Breast epithelium (tissue), 4 donors: ENCODE measurements around the gene BRD3. TPM values are rescaled to one million over a fixed set of nuclear protein-coding genes. Genes with fewer than 3 reads are reported as not detected.

Source experiments
- DNase-seq, 2 donors: peaks; one replicate each; pipeline ENCODE4 v3.0.0-alpha.2; 2019; ENCODE audit warnings: low spot score in 2 of 2
- H3K27ac ChIP-seq, 2 donors: fragments of 200-600 bp; sonication (generic) in 1 of 2; one replicate each; pipeline ENCODE4 v1.5.1; 2016 to 2019; ENCODE audit warnings: mild to moderate bottlenecking in 1 of 2
- H3K27me3 ChIP-seq, 2 donors: fragments of 200-600 bp; sonication (generic) in 1 of 2; one replicate each; pipeline versions ENCODE4 v1.5.1 to v1.6.0; 2017 to 2019; ENCODE audit warnings: control low read depth in 1 of 2, mild to moderate bottlenecking in 1 of 2
- H3K36me3 ChIP-seq: fragments of 200-600 bp; one replicate; pipeline ENCODE4 v1.5.1; 2019
- H3K4me1 ChIP-seq, 2 donors: fragments of 200-600 bp; sonication (generic); one replicate each; pipeline ENCODE4 v1.5.1; 2016 to 2019; ENCODE audit warnings: control low read depth in 1 of 2
- H3K4me3 ChIP-seq, 3 donors: fragments of 200-600 bp; sonication (generic); 1 replicate in 2 of 3; 2 replicates in 1 of 3; pipeline ENCODE4 v1.5.1; 2016 to 2019; ENCODE audit warnings: mild to moderate bottlenecking in 3 of 3, moderate library complexity in 2 of 3
- H3K9me3 ChIP-seq, 2 donors: fragments of 200-600 bp; sonication (generic) in 1 of 2; one replicate each; pipeline ENCODE4 v1.5.1; 2016 to 2019; ENCODE audit warnings: control low read depth in 1 of 2
- CTCF ChIP-seq, 3 donors: fragments of 450-650 bp; IDR thresholded peaks; one replicate each; pipeline ENCODE4 v1.5.1; 2016 to 2017; ENCODE audit warnings: antibody characterized with exemption in 3 of 3, mild to moderate bottlenecking in 3 of 3, moderate library complexity in 3 of 3
- POLR2A ChIP-seq: fragments of 450-650 bp; IDR thresholded peaks from one replicate; pipeline ENCODE4 v1.6.1; 2016; ENCODE audit warnings: antibody characterized with exemption, mild to moderate bottlenecking, moderate library complexity
- POLR2AphosphoS5 ChIP-seq, 3 donors: sonication (generic); formaldehyde crosslinking; IDR thresholded peaks; one replicate each; pipeline ENCODE4 v1.6.1; 2017; ENCODE audit warnings: antibody characterized with exemption in 3 of 3
- intact Hi-C: fragments of 100-400 bp; cut with DNase I; formaldehyde crosslinking; loops from one replicate; pipeline ENCODE4 v1.15.1; 2023; ENCODE audit warnings: low total_unique reads
- total RNA-seq, 3 donors: library from RNA; depleted of rRNA; stranded (reverse); fragments of >200 nt; gene quantifications; one replicate each; pipeline ENCODE4 v1.1.0, GENCODE V29; 2016

The BRD3 gene
- total RNA-seq, 3 donors from 2014 or later: 21.6 to 26.2 (median 24.6) TPM

GRCh38 chr9:134065612-134066419 lies 2.0 kb downstream of the BRD3 start:
- intact Hi-C loops: loop anchor here (2.0 kb wide), 1 partner anchor 63 kb away; no protein-coding TSS in a partner anchor
- H3K9me3 ChIP-seq: no peaks in the 10 kb centered on the region
- peak overlapping the region; percentile 77 to 99 (median 86) for H3K4me3 ChIP-seq
- DNase-seq: peak in 1 of 2 donors; percentile 52
- peaks cover 14 to 27% of the 10 kb centered on the region in 2 donors for H3K4me1 ChIP-seq
- peak overlapping the region; percentile 63 to 68 for H3K27ac ChIP-seq
- TF ChIP-seq CTCF (IDR thresholded peaks at IDR 0.05) (no peak), POLR2A (no peak), POLR2AphosphoS5 (IDR thresholded peaks at IDR 0.05) (no peak)
- no peaks in the 10 kb centered on the region for H3K27me3 ChIP-seq
- no peaks in the 10 kb centered on the region for H3K36me3 ChIP-seq

- DNase-seq: peak in 1 of 2 donors; percentile 49
- intact Hi-C loops: no loop called here
Observed at GRCh38 chr9:134064711-134065110, 3.1 kb downstream of the BRD3 start.

GRCh38 chr9:134063571-134064450 lies 4.0 kb downstream of the BRD3 start:
- intact Hi-C loops: no loop called here
- TF ChIP-seq POLR2AphosphoS5 (IDR thresholded peaks at IDR 0.05) (no peak), CTCF (IDR thresholded peaks at IDR 0.05) (no peak), POLR2A (no peak)
- Histone ChIP-seq H3K4me3 (peak overlapping the region in 1 of 3 donors; percentile 40), H3K27ac (no peak overlapping the region), H3K9me3 (no peaks in the 10 kb centered on the region), H3K36me3 (no peaks in the 10 kb centered on the region), H3K4me1 (peaks cover 14 to 27% of the 10 kb centered on the region in 2 donors), H3K27me3 (no peaks in the 10 kb centered on the region)
- no peak for DNase-seq

More at GRCh38 chr9:134064711-134065110, 3.1 kb downstream of the BRD3 start:
- Histone ChIP-seq H3K4me3 (no peak overlapping the region), H3K27ac (no peak overlapping the region), H3K27me3 (no peaks in the 10 kb centered on the region), H3K4me1 (peaks cover 14 to 27% of the 10 kb centered on the region in 2 donors), H3K9me3 (no peaks in the 10 kb centered on the region), H3K36me3 (no peaks in the 10 kb centered on the region)
- TF ChIP-seq POLR2AphosphoS5 (IDR thresholded peaks at IDR 0.05): no peak

- no peak for DNase-seq
- Histone ChIP-seq H3K36me3 (no peaks in the 10 kb centered on the region), H3K27me3 (no peaks in the 10 kb centered on the region), H3K4me3 (peak overlapping the region in 1 of 3 donors; percentile 40), H3K27ac (no peak overlapping the region), H3K9me3 (no peaks in the 10 kb centered on the region), H3K4me1 (peaks cover 14 to 27% of the 10 kb centered on the region in 2 donors)
- intact Hi-C loops: no loop called here
- TF ChIP-seq POLR2A (no peak), CTCF (IDR thresholded peaks at IDR 0.05) (no peak), POLR2AphosphoS5 (IDR thresholded peaks at IDR 0.05) (no peak)
Observed at GRCh38 chr9:134063088-134063570, 4.7 kb downstream of the BRD3 start.

GRCh38 chr9:134062461-134063087 lies 5.3 kb downstream of the BRD3 start:
- H3K4me1 ChIP-seq: peaks cover 16 to 27% of the 10 kb centered on the region in 2 donors
- TF ChIP-seq CTCF (IDR thresholded peaks at IDR 0.05): no peak
- no peak for TF ChIP-seq POLR2A
- no peak for TF ChIP-seq POLR2AphosphoS5 (IDR thresholded peaks at IDR 0.05)
- H3K9me3 ChIP-seq: no peaks in the 10 kb centered on the region
- H3K36me3 ChIP-seq: no peaks in the 10 kb centered on the region
- no peak overlapping the region for H3K27ac ChIP-seq
- no peak for DNase-seq
- intact Hi-C loops: no loop called here
- H3K27me3 ChIP-seq: no peaks in the 10 kb centered on the region
- peak overlapping the region in 1 of 3 donors; percentile 40 for H3K4me3 ChIP-seq
